Mucosa of rectum (tissue), 2 donors: ENCODE data around the gene MANEA.

Experiments used
- H3K27ac ChIP-seq, 2 donors: one replicate each; pipeline ENCODE4 v1.7.0; 2013; ENCODE audit warnings: inconsistent platforms in 2 of 2, low read depth in 2 of 2, low read length in 2 of 2
- H3K27me3 ChIP-seq, 2 donors: one replicate each; pipeline ENCODE4 v1.7.0; 2013; ENCODE audit warnings: low read length in 2 of 2; ENCODE audit not compliant: control insufficient read depth in 2 of 2, insufficient read depth in 2 of 2
- H3K36me3 ChIP-seq, 2 donors: one replicate each; pipeline ENCODE4 v1.7.0; 2013; ENCODE audit warnings: low read length in 2 of 2; ENCODE audit not compliant: control insufficient read depth in 2 of 2, insufficient read depth in 2 of 2
- H3K4me1 ChIP-seq, 2 donors: one replicate each; pipeline ENCODE4 v1.7.0; 2013; ENCODE audit warnings: low read length in 2 of 2, mild to moderate bottlenecking in 1 of 2; ENCODE audit not compliant: control insufficient read depth in 2 of 2, insufficient read depth in 2 of 2
- H3K4me3 ChIP-seq, 2 donors: one replicate each; pipeline ENCODE4 v1.7.0; 2013; ENCODE audit warnings: low read length in 2 of 2
- H3K9ac ChIP-seq, 2 donors: one replicate each; pipeline ENCODE4 v1.7.0; 2013; ENCODE audit warnings: low read length in 2 of 2, low read depth in 1 of 2, mild to moderate bottlenecking in 1 of 2
- H3K9me3 ChIP-seq, 2 donors: one replicate each; pipeline ENCODE4 v1.7.0; 2013; ENCODE audit warnings: low read length in 2 of 2; ENCODE audit not compliant: control insufficient read depth in 2 of 2
- donor health status: healthy.
- donor health status: Normal muscosa, but diverticular disease.

MANEA gene

DNA sequence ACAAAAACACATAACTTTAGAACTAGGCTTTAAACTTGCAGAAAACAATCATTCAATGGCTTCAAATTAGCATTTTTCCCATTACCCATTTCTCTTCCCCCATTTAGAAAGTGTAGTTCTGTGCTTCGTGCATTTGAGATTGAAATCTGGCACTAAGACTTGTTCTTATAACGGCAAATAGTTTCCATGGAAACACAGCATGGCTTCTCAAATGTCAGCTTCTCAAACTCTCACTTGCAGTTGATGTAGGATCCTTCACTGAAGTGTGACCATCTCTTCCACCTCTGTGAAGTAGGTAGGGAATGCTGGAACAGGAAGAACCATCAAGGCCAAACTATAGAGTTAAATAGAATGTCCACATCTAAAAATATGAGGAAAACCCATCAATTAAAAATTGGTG, 52.2 kb downstream of the MANEA start:
- Histone ChIP-seq H3K27me3 (no peaks in the 10 kb centered on the region), H3K4me1 (no peaks in the 10 kb centered on the region), H3K27ac (no peak overlapping the region), H3K9ac (no peak overlapping the region), H3K4me3 (no peak overlapping the region), H3K9me3 (no peaks in the 10 kb centered on the region), H3K36me3 (no peaks in the 10 kb centered on the region)

DNA sequence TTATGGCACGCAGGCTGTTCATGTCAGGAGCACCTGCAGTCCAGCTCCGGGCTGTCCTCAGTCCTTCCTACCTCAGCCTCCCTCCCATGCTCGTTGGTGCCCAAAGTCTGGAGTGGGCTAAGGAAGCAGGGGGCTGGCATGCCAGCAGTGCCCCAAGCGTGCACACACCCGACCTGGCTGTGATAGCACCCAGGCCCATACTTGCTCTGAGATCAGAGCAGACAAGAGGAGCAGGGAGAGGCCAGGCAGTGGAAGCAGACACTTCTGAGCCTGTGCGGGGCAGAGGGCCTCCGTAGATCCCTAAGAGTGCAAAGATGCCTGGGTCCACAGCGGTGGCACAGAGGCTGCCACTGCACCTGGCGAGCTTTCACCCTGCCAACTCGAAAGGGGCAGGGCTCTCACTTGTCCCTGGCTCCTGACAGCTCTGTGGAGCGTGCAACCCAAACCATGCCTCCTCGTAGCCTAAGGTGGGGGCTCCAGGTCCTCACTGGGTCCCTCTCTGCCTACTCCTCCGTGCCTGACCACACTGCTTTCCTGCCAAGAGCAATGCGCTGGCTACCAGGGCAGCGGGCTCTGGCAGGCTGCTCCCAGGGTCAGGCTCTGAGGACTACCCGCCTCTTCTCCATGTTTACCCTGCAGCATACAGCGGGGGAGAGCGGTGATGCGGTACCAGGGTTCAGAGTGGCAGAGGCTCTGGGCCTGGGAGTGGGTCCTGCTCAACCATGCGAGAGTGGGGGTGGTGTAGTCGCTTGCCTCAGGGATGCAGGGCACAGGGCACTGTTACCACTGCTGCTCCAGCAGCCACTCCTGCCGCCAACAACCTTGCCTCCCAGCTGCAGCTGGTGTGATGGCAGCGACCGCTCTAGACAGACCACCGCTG, 59.5 kb downstream of the MANEA start:
- no peak overlapping the region for H3K4me3 ChIP-seq
- no peaks in the 10 kb centered on the region for H3K27me3 ChIP-seq
- no peaks in the 10 kb centered on the region for H3K9me3 ChIP-seq
- H3K27ac ChIP-seq = no peak overlapping the region
- H3K4me1 ChIP-seq = no peaks in the 10 kb centered on the region
- no peaks in the 10 kb centered on the region for H3K36me3 ChIP-seq
- H3K9ac ChIP-seq = no peak overlapping the region

DNA sequence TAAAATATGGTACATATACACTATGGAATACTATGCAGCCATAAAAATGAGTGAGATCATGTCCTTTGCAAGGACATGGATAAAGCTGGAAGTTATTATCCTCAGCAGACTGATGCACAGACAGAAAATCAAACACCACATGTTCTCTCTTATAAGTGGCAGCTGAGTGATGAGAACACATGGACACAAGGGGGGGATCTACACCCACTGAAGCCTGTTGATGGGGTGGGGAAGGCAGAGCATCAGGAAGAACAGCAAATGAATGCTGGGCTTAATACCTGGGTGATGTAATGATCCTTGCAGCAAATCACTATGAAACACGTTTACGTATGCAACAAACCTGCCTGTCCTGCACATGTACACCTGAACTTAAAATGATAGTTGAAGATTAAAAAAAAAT, 71.3 kb downstream of the MANEA start:
- Histone ChIP-seq H3K4me1 (no peaks in the 10 kb centered on the region), H3K9me3 (no peaks in the 10 kb centered on the region), H3K27me3 (no peaks in the 10 kb centered on the region), H3K36me3 (no peaks in the 10 kb centered on the region), H3K9ac (no peak overlapping the region), H3K4me3 (no peak overlapping the region), H3K27ac (no peak overlapping the region)

DNA sequence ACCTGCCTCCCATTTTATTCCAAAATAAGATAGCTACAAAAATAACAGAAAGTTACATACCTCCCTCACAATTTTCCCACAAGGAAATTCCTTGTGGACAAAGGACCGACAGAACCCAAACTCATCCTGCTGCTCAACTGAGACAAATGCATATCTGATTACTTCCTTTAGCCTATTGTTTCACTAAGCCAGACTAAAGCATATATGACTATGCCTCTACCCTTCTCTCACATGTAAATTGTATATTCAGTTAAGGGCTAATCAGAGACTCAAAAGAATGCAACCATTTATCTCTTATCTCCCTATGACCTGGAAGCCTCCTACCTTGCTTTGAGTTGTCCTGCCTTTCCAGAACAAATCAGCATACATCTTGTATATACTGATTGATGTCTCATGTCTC, 72.1 kb downstream of the MANEA start:
- H3K36me3 ChIP-seq = no peaks in the 10 kb centered on the region
- no peak overlapping the region for H3K9ac ChIP-seq
- H3K4me3 ChIP-seq = no peak overlapping the region
- no peaks in the 10 kb centered on the region for H3K27me3 ChIP-seq
- H3K4me1 ChIP-seq = no peaks in the 10 kb centered on the region
- no peak overlapping the region for H3K27ac ChIP-seq
- no peaks in the 10 kb centered on the region for H3K9me3 ChIP-seq

DNA sequence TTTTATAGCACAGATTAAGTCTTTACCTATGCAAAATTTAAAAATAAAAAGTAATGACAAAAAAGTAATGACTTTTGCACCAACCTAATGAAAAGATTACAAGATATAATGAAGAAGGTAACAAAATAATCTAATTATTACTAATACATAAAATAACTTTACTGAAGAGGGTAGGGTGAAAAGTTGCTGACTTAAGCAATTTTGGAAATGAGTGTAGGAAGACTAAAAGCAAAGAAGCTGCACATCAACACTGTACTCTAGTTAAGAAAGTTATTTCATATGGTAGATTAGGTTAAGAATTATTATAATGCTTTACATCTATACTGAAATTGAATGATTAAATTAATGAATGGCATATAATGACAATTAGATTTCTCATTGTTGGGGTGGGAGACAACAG, 76.8 kb downstream of the MANEA start:
- no peaks in the 10 kb centered on the region for H3K9me3 ChIP-seq
- no peak overlapping the region for H3K9ac ChIP-seq
- H3K27me3 ChIP-seq = no peaks in the 10 kb centered on the region
- no peaks in the 10 kb centered on the region for H3K36me3 ChIP-seq
- H3K4me1 ChIP-seq = no peaks in the 10 kb centered on the region
- no peak overlapping the region for H3K27ac ChIP-seq
- no peak overlapping the region for H3K4me3 ChIP-seq

DNA sequence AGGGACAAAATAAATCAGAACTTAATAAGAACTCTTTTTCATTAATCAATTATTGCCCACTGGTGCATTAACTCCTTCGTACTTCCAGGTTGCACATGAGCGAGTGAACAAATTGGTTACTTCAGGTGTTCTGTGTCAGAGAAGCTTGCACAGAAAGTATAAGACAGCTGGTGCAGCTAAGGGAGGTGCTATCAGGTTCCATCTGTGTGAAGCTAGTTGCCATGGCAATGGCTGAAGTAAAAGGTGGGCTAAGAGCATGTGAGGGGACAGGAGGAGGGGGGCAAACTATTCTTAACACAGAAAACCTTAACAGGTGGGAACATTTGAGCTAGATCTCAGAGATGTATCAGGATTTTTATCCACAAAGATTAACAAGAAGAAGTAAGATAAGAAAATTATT, 81.6 kb downstream of the MANEA start:
- Histone ChIP-seq H3K36me3 (no peaks in the 10 kb centered on the region), H3K4me3 (no peak overlapping the region), H3K27me3 (no peaks in the 10 kb centered on the region), H3K27ac (no peak overlapping the region), H3K9ac (no peak overlapping the region), H3K9me3 (no peaks in the 10 kb centered on the region), H3K4me1 (no peaks in the 10 kb centered on the region)
